K562 (cell line): ENCODE results near the gene DTX4. TPM values are rescaled to one million over a fixed set of nuclear protein-coding genes. Genes with fewer than 3 reads are reported as not detected.

Experiments
- ATAC-seq: fragments of 200-7000 bp; cut with Tn5 transposase; 3 replicates; pipeline ENCODE4 v1.9.1; 2020; ENCODE audit warnings: moderate library complexity
- BruUV-seq: library from RNA; stranded (reverse); fragments of 400-500 nt; replicated peaks from 2 replicates; lab custom pipeline; 2021; lab: Mats Ljungman, UMichigan
- CTCF ChIA-PET: fragments of 300-600 bp; formaldehyde crosslinking; extraction: SDS; loops from one replicate; lab custom pipeline; 2021; ENCODE audit warnings: low intra/inter-chr PET ratio; lab: Yijun Ruan, JAX
- POLR2A ChIA-PET: fragments of 300-600, 350-650 bp; sonication (Branson Sonifier 250); formaldehyde crosslinking; extraction: SDS; loops from one replicate; lab custom pipeline; 2021; ENCODE audit warnings: antibody characterized with exemption, inconsistent platforms; lab: Yijun Ruan, JAX
- DNase-seq, 4 experiments: peaks; one replicate each; pipeline versions ENCODE4 v3.0.0 to v3.0.0-alpha.2; 2011 to 2018; ENCODE audit warnings: low spot score in 3 of 4, mixed read lengths in 3 of 4; ENCODE audit errors: extremely low read depth in 1 of 4
- FAIRE-seq: peaks from 2 replicates; lab custom pipeline; 2011; peaks lifted over from hg19 to GRCh38; lab: Jason Lieb, UNC
- H2AFZ ChIP-seq: 2 replicates; pipeline ENCODE4 v1.6.0; 2011; ENCODE audit warnings: low read depth, low read length, control low read depth, inconsistent platforms
- H3K27ac ChIP-seq: fragments of 200-600 bp; 3 replicates; pipeline ENCODE4 v1.8.0; 2011; ENCODE audit warnings: low read depth, mild to moderate bottlenecking, control low read depth, inconsistent platforms, low read length, moderate library complexity, mixed read lengths; ENCODE audit errors: extremely low read depth
- H3K27me3 ChIP-seq, 2 experiments: fragments of 300-600 bp in 1 of 2; 2 replicates in 1 of 2; 3 replicates in 1 of 2; pipeline versions ENCODE4 v1.6.0 to v1.8.0; 2011; ENCODE audit warnings: inconsistent platforms in 2 of 2, low read length in 2 of 2, mild to moderate bottlenecking in 1 of 2, mixed read lengths in 1 of 2, moderate library complexity in 1 of 2; ENCODE audit not compliant: control insufficient read depth in 2 of 2, insufficient read depth in 2 of 2
- H3K36me3 ChIP-seq: fragments of 300-600 bp; 3 replicates; pipeline ENCODE4 v1.8.0; 2011; ENCODE audit warnings: mild to moderate bottlenecking, low read length, inconsistent platforms; ENCODE audit not compliant: control insufficient read depth, insufficient read depth
- H3K4me1 ChIP-seq, 2 experiments: fragments of 200-600 bp in 1 of 2; replicated peaks in 1 of 2; 2 replicates in 1 of 2; 3 replicates in 1 of 2; pipeline versions ENCODE4 v1.5.1 to v1.8.0; 2011; ENCODE audit warnings: inconsistent platforms in 2 of 2, low read length in 2 of 2, mild to moderate bottlenecking in 1 of 2, mixed read lengths in 1 of 2, moderate library complexity in 1 of 2; ENCODE audit not compliant: control insufficient read depth in 2 of 2, insufficient read depth in 2 of 2
- H3K4me2 ChIP-seq: 2 replicates; pipeline ENCODE4 v1.6.1; 2011; ENCODE audit warnings: low read length, control low read depth, inconsistent platforms, mixed read lengths; ENCODE audit not compliant: insufficient read depth
- H3K4me3 ChIP-seq: fragments of 200-600 bp; sonication (generic), shearing (Covaris generic); 2 replicates; pipeline ENCODE4 v1.5.1; 2016; ENCODE audit warnings: control low read depth, inconsistent platforms
- H3K79me2 ChIP-seq: fragments of 200-600 bp; 3 replicates; pipeline ENCODE4 v1.8.0; 2011; ENCODE audit warnings: low read length, inconsistent platforms; ENCODE audit not compliant: control insufficient read depth, insufficient read depth
- H3K9ac ChIP-seq, 2 experiments: 2 replicates each; pipeline versions ENCODE4 v1.6.0 to v1.6.1; 2011; ENCODE audit warnings: low read depth in 2 of 2, low read length in 2 of 2, control low read depth in 1 of 2, inconsistent platforms in 1 of 2, mild to moderate bottlenecking in 1 of 2, mixed read lengths in 1 of 2; ENCODE audit not compliant: insufficient read depth in 1 of 2
- H3K9me1 ChIP-seq: one replicate; pipeline ENCODE4 v1.6.0; 2011; ENCODE audit warnings: inconsistent platforms, mild to moderate bottlenecking, low read length, moderate library complexity; ENCODE audit not compliant: control insufficient read depth, insufficient read depth
- H3K9me3 ChIP-seq: replicated peaks from 2 replicates; pipeline ENCODE4 v1.5.1; 2011; ENCODE audit warnings: low read depth, low read length, inconsistent platforms; ENCODE audit not compliant: control insufficient read depth, insufficient read depth
- H4K20me1 ChIP-seq: replicated peaks from 2 replicates; pipeline ENCODE4 v1.6.1; 2011; ENCODE audit warnings: low read length, inconsistent platforms, mixed read lengths; ENCODE audit not compliant: control insufficient read depth, insufficient read depth
- CEBPG ChIP-seq, 3 experiments: fragments of 200-800 bp in 1 of 3; sonication (Bioruptor generic) in 1 of 3; sonication (generic) in 1 of 3; formaldehyde crosslinking in 1 of 3; IDR thresholded peaks in 2 of 3; conservative IDR thresholded peaks in 1 of 3; 2 replicates each; pipeline versions ENCODE4 v1.6.1 to v1.8.0; 2016 to 2022; ENCODE audit warnings: missing compliant biosample characterization in 2 of 3, missing genetic modification characterization in 2 of 3, mild to moderate bottlenecking in 1 of 3, missing genetic modification reagents in 1 of 3
- DEAF1 ChIP-seq: fragments of 450-650 bp; formaldehyde crosslinking; IDR thresholded peaks from 2 replicates; pipeline ENCODE4 v1.4.0; 2020; ENCODE audit warnings: mild to moderate bottlenecking, moderate library complexity
- WGBS: fragments of 100-300 bp; shearing (Covaris generic); methylation state at CpG from one replicate; pipeline ENCODE4 v1.1.6; 2016; ENCODE audit warnings: low coverage, mixed read lengths; ENCODE audit not compliant: insufficient coverage; ENCODE audit errors: missing lambda C conversion rate; 5-methylcytosine and 5-hydroxymethylcytosine counted together
- in situ Hi-C: fragments of 300-500 bp; cut with MboI; formaldehyde crosslinking; loops from 4 replicates; pipeline ENCODE4 v1.15.0; 2018; ENCODE audit warnings: inconsistent platforms, mixed read lengths
- intact Hi-C: fragments of 100-400 bp; cut with micrococcal nuclease; formaldehyde crosslinking; loops from 2 replicates; pipeline ENCODE4 v1.14.2; 2022
- polyA plus RNA-seq, 8 experiments: library from polyadenylated mRNA; depleted of rRNA in 4 of 8; stranded (reverse) in 5 of 8; unstranded in 3 of 8; fragments of >200 nt; fragmentation: Nextera tagmentation in 2 of 8; fragmentation: Illumina TruSeq in 1 of 8; extraction: Ambion mirVana in 2 of 8; extraction: Trizol in 1 of 8; gene quantifications; 2 replicates each; pipeline versions ENCODE4 v1.2.1 to v1.2.3, GENCODE V29; 2011 to 2014; ENCODE audit warnings: inconsistent platforms in 1 of 8, missing spikeins in 1 of 8
- total RNA-seq, 7 experiments: library from RNA; depleted of rRNA in 6 of 7; stranded (reverse); fragments of >200 nt in 6 of 7; fragmentation: Illumina TruSeq in 2 of 7; extraction: Trizol in 2 of 7; gene quantifications; 2 replicates each; pipeline versions ENCODE4 v1.2.1 to v1.2.3, GENCODE V29; 2011 to 2021; ENCODE audit warnings: low replicate concordance in 1 of 7

Gene DTX4
- total and polyA plus RNA-seq, 9 of the 15 experiments (the other 6 are each of a cell fraction or from before 2014, with no cell fraction given), result 0.03 to 0.47 (median 0.04) TPM; not detected in 4

- no peak overlapping the region for H3K9ac ChIP-seq
- BruUV-seq, result no TSS peak
- H3K27ac ChIP-seq, result no peak overlapping the region
- no peak overlapping the region for H2AFZ ChIP-seq
- ChIA-PET POLR2A (interaction anchor here (0.7 to 1.8 kb wide), 2 partner anchors 18 to 21 kb away, joined by 3 read pairs; no protein-coding TSS in a partner anchor), CTCF (no interaction called here)
- TF ChIP-seq DEAF1 (CRISPR knock-in tag) (no peak), CEBPG (CRISPR knock-in tag; IDR thresholded peaks at IDR 0.05) (no peak), CEBPG (tag; conservative IDR thresholded peaks at IDR 0.05 in 1 of 2, IDR thresholded peaks at IDR 0.05 in 1 of 2) (0 out of 4 replicates have a peak, but pooled peaks of 1 of the 2 experiments have one; percentile 22)
- H3K4me3 ChIP-seq, result no peak overlapping the region
- FAIRE-seq (no peak), ATAC-seq (no peak), DNase-seq (no peak)
- no peaks in the 10 kb centered on the region for H3K36me3 ChIP-seq
- intact Hi-C loops (no loop called here), in situ Hi-C loops (no loop called here)
- no peaks in the 10 kb centered on the region for H4K20me1 ChIP-seq
- H3K27me3 ChIP-seq, result no peaks in the 10 kb centered on the region
- H3K9me1 ChIP-seq, result no peaks in the 10 kb centered on the region
- no peaks in the 10 kb centered on the region for H3K79me2 ChIP-seq
- H3K4me2 ChIP-seq, result no peak overlapping the region
- no peaks in the 10 kb centered on the region for H3K9me3 ChIP-seq
- 0% methylated on average over 2 of the region's 2 CpGs for WGBS
- H3K4me1 ChIP-seq, result no peaks in the 10 kb centered on the region
Observed at GRCh38 chr11:59223611-59224010, 51.7 kb downstream of the DTX4 start.
